ENCODE data around the gene HS3ST4. TPM values are rescaled to one million over a fixed set of nuclear protein-coding genes. Genes with fewer than 3 reads are reported as not detected.

The HS3ST4 gene
- total RNA-seq, 1 experiment from 2014 or later: not detected

- CTCF ChIA-PET: interaction anchor here (0.6 kb wide), 1 partner anchor 431 kb away, joined by 3 read pairs; no protein-coding TSS in a partner anchor
- no peak overlapping the region for H3K4me3 ChIP-seq (replicated peaks in 1 of 2; ENCODE audit: low read depth in 1 of 2, low read length in 2 of 2)
- no peaks in the 10 kb centered on the region for H3K9me2 ChIP-seq (ENCODE audit: insufficient read depth)
- H3K79me2 ChIP-seq (ENCODE audit: insufficient read depth, low read length): no peaks in the 10 kb centered on the region
- no peaks in the 10 kb centered on the region for H4K20me1 ChIP-seq (ENCODE audit: insufficient read depth)
- RAD21 ChIA-PET (ENCODE audit: low non-redundant PET in 1 of 2, low total read pairs in 2 of 2, uncharacterized antibody in 2 of 2, unreplicated experiment in 2 of 2): no interaction called here
- no peaks in the 10 kb centered on the region for H3K9me3 ChIP-seq (ENCODE audit: control insufficient read depth in 1 of 2, insufficient read depth in 1 of 2, low read depth in 1 of 2, low read length in 2 of 2)
- no TSS peak for BruUV-seq (replicated peaks)
- POLR2A ChIA-PET: no interaction called here
- no peaks in the 10 kb centered on the region for H3K36me3 ChIP-seq (ENCODE audit: control insufficient read depth in 1 of 2, insufficient read depth in 2 of 2, low read length in 2 of 2)
- H3K4me1 ChIP-seq (ENCODE audit: control insufficient read depth in 1 of 2, insufficient read depth in 2 of 2, low read length in 2 of 2): no peaks in the 10 kb centered on the region
- no peak overlapping the region for H3K4me2 ChIP-seq (ENCODE audit: low read length)
- intact Hi-C loops (cut with micrococcal nuclease): loop anchor here (1.0 to 2.0 kb wide), 2 partner anchors 432 to 581 kb away; no protein-coding TSS in a partner anchor
- H3K27ac ChIP-seq (ENCODE audit: low read depth, low read length): no peak overlapping the region
- TF ChIP-seq CEBPB (IDR thresholded peaks at IDR 0.05; ENCODE audit: low read depth): no peak
- no peak for TF ChIP-seq TCF7L2 (IDR thresholded peaks at IDR 0.05; ENCODE audit: borderline replicate concordance, extremely low read depth, insufficient read depth, insufficient read length)
- TF ChIP-seq POLR2AphosphoS5 (IDR thresholded peaks at IDR 0.05; ENCODE audit: low read depth, low read length): no peak
- no peak for TF ChIP-seq ZNF274 (IDR thresholded peaks at IDR 0.05; ENCODE audit: low read depth, low read length)
- no peak for TF ChIP-seq POLR2A (IDR thresholded peaks at IDR 0.05; ENCODE audit: borderline replicate concordance, extremely low read depth, insufficient read depth, insufficient read length)
- TF ChIP-seq, protein P1, sequence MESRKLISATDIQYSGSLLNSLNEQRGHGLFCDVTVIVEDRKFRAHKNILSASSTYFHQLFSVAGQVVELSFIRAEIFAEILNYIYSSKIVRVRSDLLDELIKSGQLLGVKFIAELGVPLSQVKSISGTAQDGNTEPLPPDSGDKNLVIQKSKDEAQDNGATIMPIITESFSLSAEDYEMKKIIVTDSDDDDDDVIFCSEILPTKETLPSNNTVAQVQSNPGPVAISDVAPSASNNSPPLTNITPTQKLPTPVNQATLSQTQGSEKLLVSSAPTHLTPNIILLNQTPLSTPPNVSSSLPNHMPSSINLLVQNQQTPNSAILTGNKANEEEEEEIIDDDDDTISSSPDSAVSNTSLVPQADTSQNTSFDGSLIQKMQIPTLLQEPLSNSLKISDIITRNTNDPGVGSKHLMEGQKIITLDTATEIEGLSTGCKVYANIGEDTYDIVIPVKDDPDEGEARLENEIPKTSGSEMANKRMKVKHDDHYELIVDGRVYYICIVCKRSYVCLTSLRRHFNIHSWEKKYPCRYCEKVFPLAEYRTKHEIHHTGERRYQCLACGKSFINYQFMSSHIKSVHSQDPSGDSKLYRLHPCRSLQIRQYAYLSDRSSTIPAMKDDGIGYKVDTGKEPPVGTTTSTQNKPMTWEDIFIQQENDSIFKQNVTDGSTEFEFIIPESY (IDR thresholded peaks at IDR 0.05; ENCODE audit: extremely low read depth, insufficient replicate concordance, low read length): no peak
- TF ChIP-seq, protein P2, sequence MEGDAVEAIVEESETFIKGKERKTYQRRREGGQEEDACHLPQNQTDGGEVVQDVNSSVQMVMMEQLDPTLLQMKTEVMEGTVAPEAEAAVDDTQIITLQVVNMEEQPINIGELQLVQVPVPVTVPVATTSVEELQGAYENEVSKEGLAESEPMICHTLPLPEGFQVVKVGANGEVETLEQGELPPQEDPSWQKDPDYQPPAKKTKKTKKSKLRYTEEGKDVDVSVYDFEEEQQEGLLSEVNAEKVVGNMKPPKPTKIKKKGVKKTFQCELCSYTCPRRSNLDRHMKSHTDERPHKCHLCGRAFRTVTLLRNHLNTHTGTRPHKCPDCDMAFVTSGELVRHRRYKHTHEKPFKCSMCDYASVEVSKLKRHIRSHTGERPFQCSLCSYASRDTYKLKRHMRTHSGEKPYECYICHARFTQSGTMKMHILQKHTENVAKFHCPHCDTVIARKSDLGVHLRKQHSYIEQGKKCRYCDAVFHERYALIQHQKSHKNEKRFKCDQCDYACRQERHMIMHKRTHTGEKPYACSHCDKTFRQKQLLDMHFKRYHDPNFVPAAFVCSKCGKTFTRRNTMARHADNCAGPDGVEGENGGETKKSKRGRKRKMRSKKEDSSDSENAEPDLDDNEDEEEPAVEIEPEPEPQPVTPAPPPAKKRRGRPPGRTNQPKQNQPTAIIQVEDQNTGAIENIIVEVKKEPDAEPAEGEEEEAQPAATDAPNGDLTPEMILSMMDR (IDR thresholded peaks at IDR 0.05 in 2 of 3, conservative IDR thresholded peaks at IDR 0.05 in 1 of 3; ENCODE audit: borderline replicate concordance in 1 of 3, insufficient read depth in 1 of 3, low read depth in 2 of 3, low read length in 2 of 3): peak; percentile 32 to 74 (median 70); a peak in 5 of 6 replicates
- TF ChIP-seq CBX3 (IDR thresholded peaks at IDR 0.05; ENCODE audit: low read depth): no peak
- TF ChIP-seq SIN3A (IDR thresholded peaks at IDR 0.05; ENCODE audit: low read depth): no peak
- TF ChIP-seq SRF (IDR thresholded peaks at IDR 0.05; ENCODE audit: low read depth): no peak
- TF ChIP-seq EZH2 (IDR thresholded peaks at IDR 0.05): no peak
- TF ChIP-seq, protein P3, sequence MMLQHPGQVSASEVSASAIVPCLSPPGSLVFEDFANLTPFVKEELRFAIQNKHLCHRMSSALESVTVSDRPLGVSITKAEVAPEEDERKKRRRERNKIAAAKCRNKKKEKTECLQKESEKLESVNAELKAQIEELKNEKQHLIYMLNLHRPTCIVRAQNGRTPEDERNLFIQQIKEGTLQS (IDR thresholded peaks at IDR 0.05): no peak
- TF ChIP-seq REST (IDR thresholded peaks at IDR 0.05; ENCODE audit: low read depth): no peak
- peak; percentile 63 for TF ChIP-seq RAD21 (IDR thresholded peaks at IDR 0.05; ENCODE audit: low read depth)
- no peak overlapping the region for H2AFZ ChIP-seq (ENCODE audit: low read depth, low read length, poor library complexity, severe bottlenecking)
- no peak overlapping the region for H3K9ac ChIP-seq (ENCODE audit: low read length)
- ATAC-seq (peak; percentile 55; the same call in 1 of the 2 replicates), DNase-seq (ENCODE audit: low read depth, low spot score) (peak; percentile 18)
- H3K27me3 ChIP-seq (ENCODE audit: insufficient read depth, low read length): peaks cover 14% of the 10 kb centered on the region; the same call in 1 of the 2 replicates
Measured at GRCh38 chr16:25707982-25708583, 16.3 kb downstream of the HS3ST4 start.

All from HCT116 (cell line).